HEK293 (cell line): ENCODE measurements around the gene KDR.

Experiments used
- GLI2 ChIP-seq: fragments of 450-650 bp; formaldehyde crosslinking; IDR thresholded peaks from 2 replicates; pipeline ENCODE4; 2017; ENCODE audit warnings: missing biosample characterization, missing genetic modification characterization, low read depth, borderline replicate concordance
- GLIS2 ChIP-seq: fragments of 450-650 bp; formaldehyde crosslinking; IDR thresholded peaks from 2 replicates; pipeline ENCODE4 v1.5.1; 2016; ENCODE audit warnings: missing biosample characterization, missing genetic modification characterization
- KLF16 ChIP-seq: fragments of 450-650 bp; formaldehyde crosslinking; IDR thresholded peaks from 2 replicates; pipeline ENCODE4 v1.5.1; 2017; ENCODE audit warnings: missing biosample characterization, missing genetic modification characterization
- KLF7 ChIP-seq: fragments of 450-650 bp; formaldehyde crosslinking; IDR thresholded peaks from 2 replicates; pipeline ENCODE4 v1.5.1; 2016; ENCODE audit warnings: missing biosample characterization, missing genetic modification characterization, borderline replicate concordance
- MYNN ChIP-seq: fragments of 450-650 bp; formaldehyde crosslinking; IDR thresholded peaks from 2 replicates; pipeline ENCODE4 v1.5.1; 2016; ENCODE audit warnings: missing biosample characterization, missing genetic modification characterization, borderline replicate concordance
- PRDM10 ChIP-seq: fragments of 450-650 bp; formaldehyde crosslinking; IDR thresholded peaks from 2 replicates; pipeline ENCODE4 v1.5.1; 2016; ENCODE audit warnings: missing biosample characterization, missing genetic modification characterization
- SETDB1 ChIP-seq: IDR thresholded peaks from one replicate; pipeline ENCODE4 v1.6.1; 2017; ENCODE audit warnings: mild to moderate bottlenecking, low read length, moderate library complexity, mixed read lengths; ENCODE audit not compliant: insufficient read length
- TCF7L2 ChIP-seq: IDR thresholded peaks from 2 replicates; pipeline ENCODE4 v1.6.1; 2011; ENCODE audit warnings: low read depth, mild to moderate bottlenecking, inconsistent platforms, low read length, moderate library complexity, borderline replicate concordance
- YY1 ChIP-seq: fragments of 450-650 bp; formaldehyde crosslinking; IDR thresholded peaks from 2 replicates; pipeline ENCODE4 v1.5.1; 2018; ENCODE audit warnings: missing biosample characterization, missing genetic modification characterization
- ZBTB1 ChIP-seq: fragments of 450-650 bp; formaldehyde crosslinking; IDR thresholded peaks from 2 replicates; pipeline ENCODE4 v1.5.1; 2016; ENCODE audit warnings: missing biosample characterization, missing genetic modification characterization
- ZBTB48 ChIP-seq: fragments of 450-650 bp; formaldehyde crosslinking; IDR thresholded peaks from 2 replicates; pipeline ENCODE4 v1.5.1; 2016; ENCODE audit warnings: missing biosample characterization, missing genetic modification characterization
- ZBTB7A ChIP-seq: fragments of 450-650 bp; formaldehyde crosslinking; IDR thresholded peaks from 2 replicates; pipeline ENCODE4 v1.5.1; 2016; ENCODE audit warnings: low read depth, missing biosample characterization, missing genetic modification characterization
- ZFHX2 ChIP-seq: fragments of 450-650 bp; formaldehyde crosslinking; conservative IDR thresholded peaks from 2 replicates; pipeline ENCODE4 v1.5.1; 2016; ENCODE audit warnings: missing biosample characterization, missing genetic modification characterization
- ZNF132 ChIP-seq: fragments of 450-650 bp; formaldehyde crosslinking; IDR thresholded peaks from 2 replicates; pipeline ENCODE4 v1.5.1; 2017; ENCODE audit warnings: missing biosample characterization, missing genetic modification characterization, borderline replicate concordance
- ZNF140 ChIP-seq: fragments of 450-650 bp; formaldehyde crosslinking; IDR thresholded peaks from 2 replicates; pipeline ENCODE4 v1.5.1; 2016; ENCODE audit warnings: missing biosample characterization, missing genetic modification characterization
- ZNF155 ChIP-seq: fragments of 450-650 bp; formaldehyde crosslinking; IDR thresholded peaks from 2 replicates; pipeline ENCODE4 v1.5.1; 2016; ENCODE audit warnings: missing biosample characterization, missing genetic modification characterization
- ZNF157 ChIP-seq: fragments of 450-650 bp; formaldehyde crosslinking; IDR thresholded peaks from 2 replicates; pipeline ENCODE4 v1.5.1; 2016; ENCODE audit warnings: missing biosample characterization, missing genetic modification characterization
- ZNF174 ChIP-seq: fragments of 450-650 bp; formaldehyde crosslinking; IDR thresholded peaks from 2 replicates; pipeline ENCODE4 v1.5.0; 2017; ENCODE audit warnings: missing biosample characterization, mild to moderate bottlenecking, missing genetic modification characterization
- ZNF184 ChIP-seq: fragments of 450-650 bp; IDR thresholded peaks from 2 replicates; pipeline ENCODE4 v1.5.1; 2018; ENCODE audit warnings: missing biosample characterization, mild to moderate bottlenecking, missing genetic modification characterization
- ZNF214 ChIP-seq: fragments of 450-650 bp; formaldehyde crosslinking; IDR thresholded peaks from 2 replicates; pipeline ENCODE4 v1.5.1; 2017; ENCODE audit warnings: missing biosample characterization, mild to moderate bottlenecking, missing genetic modification characterization, borderline replicate concordance
- ZNF292 ChIP-seq: fragments of 450-650 bp; formaldehyde crosslinking; IDR thresholded peaks from 2 replicates; pipeline ENCODE4 v1.5.1; 2016; ENCODE audit warnings: low read depth, missing biosample characterization, missing genetic modification characterization, borderline replicate concordance
- ZNF302 ChIP-seq: fragments of 450-650 bp; formaldehyde crosslinking; IDR thresholded peaks from 2 replicates; pipeline ENCODE4 v1.5.1; 2016; ENCODE audit warnings: missing biosample characterization, missing genetic modification characterization, low read depth
- ZNF394 ChIP-seq: fragments of 450-650 bp; formaldehyde crosslinking; IDR thresholded peaks from 2 replicates; pipeline ENCODE4 v1.5.1; 2016; ENCODE audit warnings: missing biosample characterization, missing genetic modification characterization, mild to moderate bottlenecking, moderate library complexity, borderline replicate concordance
- ZNF416 ChIP-seq: fragments of 450-650 bp; formaldehyde crosslinking; IDR thresholded peaks from 2 replicates; pipeline ENCODE4 v1.5.1; 2016; ENCODE audit warnings: missing biosample characterization, missing genetic modification characterization
- ZNF521 ChIP-seq: fragments of 450-650 bp; formaldehyde crosslinking; IDR thresholded peaks from 2 replicates; pipeline ENCODE4 v1.5.1; 2017; ENCODE audit warnings: missing biosample characterization, mild to moderate bottlenecking, missing genetic modification characterization
- ZNF529 ChIP-seq: fragments of 450-650 bp; formaldehyde crosslinking; IDR thresholded peaks from 2 replicates; pipeline ENCODE4 v1.5.1; 2017; ENCODE audit warnings: missing genetic modification characterization, missing biosample characterization; ENCODE audit not compliant: insufficient replicate concordance
- ZNF548 ChIP-seq: fragments of 450-650 bp; formaldehyde crosslinking; IDR thresholded peaks from 2 replicates; pipeline ENCODE4 v1.5.1; 2016; ENCODE audit warnings: missing biosample characterization, missing genetic modification characterization
- ZNF610 ChIP-seq: fragments of 450-650 bp; formaldehyde crosslinking; IDR thresholded peaks from 2 replicates; pipeline ENCODE4 v1.5.1; 2016; ENCODE audit warnings: missing biosample characterization, missing genetic modification characterization, borderline replicate concordance
- ZNF664 ChIP-seq: fragments of 450-650 bp; formaldehyde crosslinking; IDR thresholded peaks from 2 replicates; pipeline ENCODE4 v1.5.1; 2016; ENCODE audit warnings: missing biosample characterization, missing genetic modification characterization
- ZNF785 ChIP-seq: fragments of 450-650 bp; formaldehyde crosslinking; IDR thresholded peaks from 2 replicates; pipeline ENCODE4 v1.5.1; 2016; ENCODE audit warnings: missing biosample characterization, missing genetic modification characterization
- ZNF792 ChIP-seq: fragments of 450-650 bp; formaldehyde crosslinking; IDR thresholded peaks from 2 replicates; pipeline ENCODE4 v1.5.1; 2016; ENCODE audit warnings: missing biosample characterization, missing genetic modification characterization
- ZSCAN30 ChIP-seq: fragments of 450-650 bp; IDR thresholded peaks from 2 replicates; pipeline ENCODE4 v1.5.1; 2018; ENCODE audit warnings: missing biosample characterization, mild to moderate bottlenecking, missing genetic modification characterization, moderate library complexity
- TF ChIP-seq, protein P1 (sequence below): fragments of 450-650 bp; formaldehyde crosslinking; IDR thresholded peaks from 2 replicates; pipeline ENCODE4 v1.5.1; 2017; ENCODE audit warnings: missing biosample characterization, missing genetic modification characterization
- TF ChIP-seq, protein P2 (sequence below): fragments of 450-650 bp; formaldehyde crosslinking; IDR thresholded peaks from 2 replicates; pipeline ENCODE4 v1.5.1; 2016; ENCODE audit warnings: missing biosample characterization, missing genetic modification characterization

KDR gene

DNA sequence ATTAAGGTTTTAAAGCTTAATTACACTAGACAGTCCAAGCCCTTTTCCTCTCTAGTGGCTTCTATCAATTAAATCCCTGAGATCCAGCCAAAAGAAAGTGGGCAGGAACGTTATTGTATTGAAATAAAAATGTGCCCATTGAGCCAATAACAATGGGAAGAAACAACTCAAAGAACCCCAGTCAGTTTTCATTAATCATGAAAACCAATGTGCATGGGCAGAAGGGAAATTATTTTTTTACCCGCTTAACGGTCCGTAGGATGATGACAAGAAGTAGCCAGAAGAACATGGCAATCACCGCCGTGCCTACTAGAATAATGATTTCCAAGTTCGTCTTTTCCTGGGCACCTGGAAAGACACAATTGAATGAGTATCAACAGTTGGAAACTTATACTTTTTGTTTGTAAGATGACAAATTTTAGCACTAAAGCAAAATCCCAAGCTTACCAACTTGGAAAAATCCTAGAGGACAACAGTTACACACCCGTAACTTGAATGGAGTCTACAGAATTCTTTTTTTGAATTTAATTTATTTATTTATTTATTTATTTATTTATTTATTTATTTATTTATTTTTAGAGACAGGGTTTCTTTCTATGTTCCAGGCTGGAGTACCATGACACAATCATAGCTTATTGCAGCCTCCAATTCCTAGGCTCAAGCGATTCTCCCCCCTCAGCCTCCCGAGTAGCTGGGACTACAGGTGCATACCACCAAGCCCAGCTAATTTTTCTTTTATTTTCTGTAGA is 26.8 kb downstream of the KDR start (continued):
- TF ChIP-seq ZNF292 (tag by site-specific recombination) (no peak), ZNF174 (tag by site-specific recombination) (no peak), ZFHX2 (tag by site-specific recombination) (no peak), ZNF132 (tag by site-specific recombination) (no peak), ZNF157 (tag by site-specific recombination) (no peak), PRDM10 (tag by site-specific recombination) (no peak), ZNF140 (tag by site-specific recombination) (peak; percentile 29; the same call in 1 of the 2 replicates), ZNF529 (tag by site-specific recombination) (no peak), ZNF184 (no peak), ZNF548 (tag by site-specific recombination) (no peak), GLI2 (tag by site-specific recombination) (no peak), TCF7L2 (no peak), YY1 (tag by site-specific recombination) (no peak), ZNF302 (tag by site-specific recombination) (no peak), ZNF521 (tag by site-specific recombination) (no peak), ZNF394 (tag by site-specific recombination) (peak; percentile 79; the same call in 1 of the 2 replicates), SETDB1 (no peak), ZNF792 (tag by site-specific recombination) (no peak), ZBTB48 (tag by site-specific recombination) (no peak), ZNF155 (tag by site-specific recombination) (no peak), KLF16 (no peak), GLIS2 (tag by site-specific recombination) (no peak), ZNF664 (0 out of 2 replicates have a peak, but pooled peaks have one; percentile 19), ZNF785 (no peak), ZBTB7A (tag by site-specific recombination) (no peak), ZNF610 (tag by site-specific recombination) (no peak), KLF7 (no peak), ZNF214 (tag by site-specific recombination) (no peak), MYNN (tag by site-specific recombination) (no peak), ZSCAN30 (no peak), ZBTB1 (no peak), ZNF416 (no peak)
- TF ChIP-seq, protein P1, sequence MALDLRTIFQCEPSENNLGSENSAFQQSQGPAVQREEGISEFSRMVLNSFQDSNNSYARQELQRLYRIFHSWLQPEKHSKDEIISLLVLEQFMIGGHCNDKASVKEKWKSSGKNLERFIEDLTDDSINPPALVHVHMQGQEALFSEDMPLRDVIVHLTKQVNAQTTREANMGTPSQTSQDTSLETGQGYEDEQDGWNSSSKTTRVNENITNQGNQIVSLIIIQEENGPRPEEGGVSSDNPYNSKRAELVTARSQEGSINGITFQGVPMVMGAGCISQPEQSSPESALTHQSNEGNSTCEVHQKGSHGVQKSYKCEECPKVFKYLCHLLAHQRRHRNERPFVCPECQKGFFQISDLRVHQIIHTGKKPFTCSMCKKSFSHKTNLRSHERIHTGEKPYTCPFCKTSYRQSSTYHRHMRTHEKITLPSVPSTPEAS (tag by site-specific recombination), result no peak
- TF ChIP-seq, protein P2, sequence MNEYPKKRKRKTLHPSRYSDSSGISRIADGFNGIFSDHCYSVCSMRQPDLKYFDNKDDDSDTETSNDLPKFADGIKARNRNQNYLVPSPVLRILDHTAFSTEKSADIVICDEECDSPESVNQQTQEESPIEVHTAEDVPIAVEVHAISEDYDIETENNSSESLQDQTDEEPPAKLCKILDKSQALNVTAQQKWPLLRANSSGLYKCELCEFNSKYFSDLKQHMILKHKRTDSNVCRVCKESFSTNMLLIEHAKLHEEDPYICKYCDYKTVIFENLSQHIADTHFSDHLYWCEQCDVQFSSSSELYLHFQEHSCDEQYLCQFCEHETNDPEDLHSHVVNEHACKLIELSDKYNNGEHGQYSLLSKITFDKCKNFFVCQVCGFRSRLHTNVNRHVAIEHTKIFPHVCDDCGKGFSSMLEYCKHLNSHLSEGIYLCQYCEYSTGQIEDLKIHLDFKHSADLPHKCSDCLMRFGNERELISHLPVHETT (tag by site-specific recombination), result no peak
